Thymus (tissue), 11 donors: ENCODE measurements around the gene EPS8L3. TPM values are rescaled to one million over a fixed set of nuclear protein-coding genes. Genes with fewer than 3 reads are reported as not detected.

Source experiments
- DNase-seq, 9 donors: peaks; one replicate each; pipeline ENCODE4 v3.0.0-alpha.2; 2013; ENCODE audit warnings: low spot score in 9 of 9, low read depth in 6 of 9, missing footprints in 1 of 9
- H3K27ac ChIP-seq, 2 donors: one replicate each; pipeline ENCODE4 v1.5.1; 2013; ENCODE audit warnings: control low read depth in 1 of 2, low read depth in 1 of 2, low read length in 1 of 2, mild to moderate bottlenecking in 1 of 2, moderate library complexity in 1 of 2
- H3K27me3 ChIP-seq, 2 donors: one replicate each; pipeline ENCODE4 v1.5.1; 2013; ENCODE audit warnings: low read length in 1 of 2; ENCODE audit not compliant: control insufficient read depth in 2 of 2, insufficient read depth in 1 of 2
- H3K36me3 ChIP-seq, 2 donors: one replicate each; pipeline ENCODE4 v1.5.1; 2013; ENCODE audit warnings: low read length in 1 of 2, mild to moderate bottlenecking in 1 of 2, moderate library complexity in 1 of 2; ENCODE audit not compliant: control insufficient read depth in 2 of 2, insufficient read depth in 2 of 2
- H3K4me1 ChIP-seq, 2 donors: one replicate each; pipeline ENCODE4 v1.5.1; 2013; ENCODE audit warnings: low read length in 2 of 2; ENCODE audit not compliant: control insufficient read depth in 2 of 2, insufficient read depth in 2 of 2
- H3K4me3 ChIP-seq, 2 donors: one replicate each; pipeline ENCODE4 v1.5.1; 2013; ENCODE audit warnings: low read length in 2 of 2, control low read depth in 1 of 2, mild to moderate bottlenecking in 1 of 2
- H3K9me3 ChIP-seq, 2 donors: one replicate each; pipeline ENCODE4 v1.5.1; 2013; ENCODE audit warnings: low read length in 1 of 2, mild to moderate bottlenecking in 1 of 2; ENCODE audit not compliant: control insufficient read depth in 2 of 2, insufficient read depth in 1 of 2
- WGBS: extraction: QIAGEN DNeasy Blood & Tissue Kit; methylation state at CpG from one replicate; pipeline ENCODE4 v1.1.7; 2013; 5-methylcytosine and 5-hydroxymethylcytosine counted together
- polyA plus RNA-seq: library from polyadenylated mRNA; stranded (reverse); fragments of 200-250 nt; gene quantifications from one replicate; pipeline ENCODE4 v1.2.3, GENCODE V29; 2013
- total RNA-seq: library from RNA; stranded (reverse); fragments of 120-200 nt; gene quantifications from one replicate; pipeline ENCODE4 v1.2.4, GENCODE V29; 2013
- donor health status: healthy.

EPS8L3 gene
- total and polyA plus RNA-seq, 2 donors, result 0.02 TPM; not detected in 1

DNA sequence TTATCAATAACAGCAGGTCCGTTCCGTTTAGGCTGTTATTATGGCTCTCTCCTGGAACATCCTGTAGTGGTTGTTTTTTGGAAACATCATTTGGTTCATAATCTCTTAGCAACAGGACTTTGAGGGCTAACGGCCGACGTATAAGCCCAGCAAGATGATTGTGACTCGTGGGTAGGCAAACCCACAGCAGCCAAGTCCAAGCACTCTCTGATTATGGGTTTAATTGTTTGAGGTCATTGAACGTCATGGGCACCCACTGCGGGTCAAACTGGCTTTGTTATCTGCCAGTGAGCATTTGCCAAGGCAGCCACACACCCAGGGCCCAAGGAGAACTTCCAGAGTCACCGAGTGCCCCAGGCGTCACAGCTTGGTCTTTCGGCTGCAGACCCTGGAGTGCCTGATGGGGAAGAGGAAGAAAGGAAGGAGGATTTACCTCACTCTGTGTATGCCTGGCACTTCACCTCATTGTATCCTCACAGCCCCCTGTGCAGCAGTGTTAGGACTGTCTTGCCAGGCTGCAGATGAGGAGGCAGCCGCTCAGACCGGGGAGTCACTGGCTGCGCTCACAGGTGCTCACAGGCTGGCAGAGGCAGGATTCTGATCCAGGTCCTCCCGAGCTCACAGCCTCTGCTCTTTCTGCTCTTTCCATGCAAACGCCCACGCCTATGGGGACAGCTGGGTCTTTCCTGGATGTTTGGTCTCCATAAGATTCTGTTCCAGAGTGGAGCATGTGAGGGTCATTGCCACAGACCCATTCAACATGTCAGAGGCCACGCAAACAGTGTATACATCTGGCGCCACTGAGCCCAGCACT is 30.8 kb upstream of the EPS8L3 start:
- no peak for DNase-seq
- Histone ChIP-seq H3K27ac (no peak overlapping the region), H3K4me1 (peaks cover 9 to 79% of the 10 kb centered on the region in 2 donors), H3K9me3 (no peaks in the 10 kb centered on the region), H3K27me3 (no peaks in the 10 kb centered on the region), H3K4me3 (no peak overlapping the region), H3K36me3 (no peaks in the 10 kb centered on the region)
- WGBS, result 97% methylated on average over 19 of the region's 19 CpGs

GRCh38 chr1:109793486-109794318 is 30.0 kb upstream of the EPS8L3 start:
- no peak for DNase-seq
- WGBS, result 60% methylated on average over 11 of the region's 11 CpGs
- no peak overlapping the region for H3K27ac ChIP-seq
- H3K36me3 ChIP-seq, result no peaks in the 10 kb centered on the region
- H3K27me3 ChIP-seq, result no peaks in the 10 kb centered on the region
- no peaks in the 10 kb centered on the region for H3K9me3 ChIP-seq
- peaks cover 11 to 83% of the 10 kb centered on the region in 2 donors for H3K4me1 ChIP-seq
- H3K4me3 ChIP-seq, result no peak overlapping the region

GRCh38 chr1:109793089-109793485 is 29.4 kb upstream of the EPS8L3 start:
- Histone ChIP-seq H3K4me1 (peaks cover 10 to 83% of the 10 kb centered on the region in 2 donors), H3K4me3 (no peak overlapping the region), H3K9me3 (no peaks in the 10 kb centered on the region), H3K36me3 (no peaks in the 10 kb centered on the region), H3K27ac (no peak overlapping the region), H3K27me3 (no peaks in the 10 kb centered on the region)
- no peak for DNase-seq
- 77% methylated on average over 5 of the region's 5 CpGs for WGBS

DNA sequence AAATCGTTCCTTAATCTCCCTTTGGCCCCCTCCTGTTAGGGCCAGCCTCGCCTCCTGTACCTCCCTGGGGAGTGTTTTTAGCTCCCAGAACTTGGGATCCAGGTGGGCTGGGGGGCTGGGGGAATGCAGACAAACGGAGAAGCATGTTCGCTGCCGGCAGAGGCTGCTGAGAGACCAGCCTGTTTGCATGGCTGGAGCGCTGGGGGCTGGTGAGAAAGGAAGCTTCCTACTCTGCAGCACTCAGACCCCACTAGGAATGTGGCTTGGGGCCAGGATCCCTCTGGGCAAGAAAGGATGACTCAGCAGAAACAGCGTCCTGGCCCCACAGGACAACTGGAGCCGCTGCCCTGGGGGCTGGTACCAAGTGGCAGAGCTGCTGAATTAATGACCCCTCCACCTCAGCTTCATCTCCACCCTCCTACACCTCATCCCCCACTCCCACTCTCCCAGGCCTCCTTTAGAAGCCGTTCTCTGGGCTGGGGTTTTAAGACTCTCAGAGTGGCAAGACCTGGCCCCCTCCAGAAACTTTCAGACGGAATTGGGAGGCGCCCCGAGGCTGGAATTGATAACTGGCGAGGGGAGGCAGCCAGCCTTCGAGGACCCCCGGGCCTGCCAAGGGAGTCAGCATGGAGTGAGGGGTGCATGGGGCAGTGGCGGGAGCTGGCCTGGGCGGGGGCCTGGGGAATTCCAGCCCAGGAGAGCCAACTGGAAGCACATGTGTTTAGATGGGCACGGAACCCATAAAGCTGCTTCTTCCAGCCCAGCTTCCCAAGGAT is 28.5 kb upstream of the EPS8L3 start:
- no peaks in the 10 kb centered on the region for H3K27me3 ChIP-seq
- WGBS, result 77% methylated on average over 18 of the region's 18 CpGs
- H3K36me3 ChIP-seq, result no peaks in the 10 kb centered on the region
- no peaks in the 10 kb centered on the region for H3K9me3 ChIP-seq
- no peak overlapping the region for H3K27ac ChIP-seq
- no peak overlapping the region for H3K4me3 ChIP-seq
- peak in 1 of 9 donors; percentile 35 for DNase-seq
- H3K4me1 ChIP-seq, result peaks cover 6 to 80% of the 10 kb centered on the region in 2 donors

- H3K4me3 ChIP-seq, result no peak overlapping the region
- H3K9me3 ChIP-seq, result no peaks in the 10 kb centered on the region
- H3K27me3 ChIP-seq, result no peaks in the 10 kb centered on the region
- H3K27ac ChIP-seq, result no peak overlapping the region
- H3K4me1 ChIP-seq, result peaks cover 6 to 76% of the 10 kb centered on the region in 2 donors
- no peak for DNase-seq
- no peaks in the 10 kb centered on the region for H3K36me3 ChIP-seq
- 91% methylated on average over 9 of the region's 9 CpGs for WGBS
These were observed 27.8 kb upstream of the EPS8L3 start for GRCh38 chr1:109791495-109792043.

GRCh38 chr1:109790735-109791494 is 27.2 kb upstream of the EPS8L3 start:
- Histone ChIP-seq H3K27ac (peak overlapping the region; percentile 32 to 67), H3K9me3 (no peaks in the 10 kb centered on the region)
- WGBS, result 49% methylated on average over 12 of the region's 12 CpGs

GRCh38 chr1:109790329-109790728 is 26.6 kb upstream of the EPS8L3 start:
- peaks cover 6 to 76% of the 10 kb centered on the region in 2 donors for H3K4me1 ChIP-seq
- H3K4me3 ChIP-seq, result no peak overlapping the region
- no peaks in the 10 kb centered on the region for H3K9me3 ChIP-seq
- WGBS, result 58% methylated on average over 2 of the region's 2 CpGs
- H3K27me3 ChIP-seq, result no peaks in the 10 kb centered on the region
- peak overlapping the region; percentile 32 to 67 for H3K27ac ChIP-seq
- H3K36me3 ChIP-seq, result no peaks in the 10 kb centered on the region
- no peak for DNase-seq

More at GRCh38 chr1:109790735-109791494, 27.2 kb upstream of the EPS8L3 start:
- H3K27me3 ChIP-seq, result no peaks in the 10 kb centered on the region
- peak in 7 of 9 donors; percentile 65 to 94 (median 76) for DNase-seq
- H3K36me3 ChIP-seq, result no peaks in the 10 kb centered on the region
- no peak overlapping the region for H3K4me3 ChIP-seq
- H3K4me1 ChIP-seq, result peaks cover 6 to 76% of the 10 kb centered on the region in 2 donors

- Histone ChIP-seq H3K36me3 (no peaks in the 10 kb centered on the region), H3K9me3 (no peaks in the 10 kb centered on the region), H3K4me3 (no peak overlapping the region), H3K27me3 (no peaks in the 10 kb centered on the region), H3K4me1 (peaks cover 6 to 78% of the 10 kb centered on the region in 2 donors), H3K27ac (peak overlapping the region in 1 of 2 donors; percentile 64)
- WGBS, result 80% methylated on average over 9 of the region's 9 CpGs
- DNase-seq, result peak in 1 of 9 donors; percentile 49
These were observed 25.9 kb upstream of the EPS8L3 start for GRCh38 chr1:109789551-109790180.
